Cardiac muscle cell (in vitro differentiated cells and primary cell): ENCODE results near the gene TIMM21. TPM values are rescaled to one million over a fixed set of nuclear protein-coding genes. Genes with fewer than 3 reads are reported as not detected.

Source experiments
- DNase-seq, 2 donors: peaks; one replicate each; pipeline versions ENCODE4 v3.0.0 to v3.0.0-alpha.2; 2010 to 2017; ENCODE audit warnings: low read depth in 1 of 2, low spot score in 1 of 2
- H3K27ac ChIP-seq: fragments of 200-600 bp; sonication (generic); 2 replicates; pipeline ENCODE4 v1.5.1; 2016
- H3K27me3 ChIP-seq: fragments of 200-600 bp; sonication (generic); 2 replicates; pipeline ENCODE4 v1.6.0; 2016; ENCODE audit warnings: control low read depth
- H3K36me3 ChIP-seq: fragments of 200-600 bp; sonication (generic); 2 replicates; pipeline ENCODE4 v1.5.1; 2016; ENCODE audit warnings: control low read depth
- H3K4me1 ChIP-seq: fragments of 200-600 bp; sonication (generic); 2 replicates; pipeline ENCODE4 v1.8.1; 2017; ENCODE audit warnings: low read depth, mild to moderate bottlenecking, mixed run types
- H3K4me3 ChIP-seq: fragments of 200-600 bp; sonication (generic); 2 replicates; pipeline ENCODE4 v1.5.1; 2016; ENCODE audit warnings: mild to moderate bottlenecking
- H3K9me3 ChIP-seq: fragments of 200-600 bp; sonication (generic); 2 replicates; pipeline ENCODE4 v1.5.1; 2017; ENCODE audit warnings: low read depth, mild to moderate bottlenecking, control low read depth
- polyA plus RNA-seq: library from polyadenylated mRNA; unstranded; fragments of >200 nt; fragmentation: Nextera tagmentation; extraction: Ambion mirVana; gene quantifications from 2 replicates; pipeline ENCODE4 v1.2.1, GENCODE V29; 2016
- total RNA-seq: library from RNA; depleted of rRNA; stranded (reverse); fragments of >200 nt; gene quantifications from 2 replicates; pipeline ENCODE4 v1.2.3, GENCODE V29; 2016
- TF ChIP-seq, protein P1 (sequence below): IDR thresholded peaks from 2 replicates; pipeline ENCODE4 v1.5.1; 2012; ENCODE audit warnings: low read depth, mild to moderate bottlenecking, low read length

TIMM21 gene
- total and polyA plus RNA-seq, 2 experiments from 2014 or later = 30.9 to 147 TPM

GRCh38 chr18:74139411-74139810 lies 8.9 kb upstream of the TIMM21 start:
- H3K9me3 ChIP-seq = no peaks in the 10 kb centered on the region
- DNase-seq = no peak
- H3K36me3 ChIP-seq = no peaks in the 10 kb centered on the region
- no peak overlapping the region for H3K4me3 ChIP-seq
- TF ChIP-seq, protein P1, sequence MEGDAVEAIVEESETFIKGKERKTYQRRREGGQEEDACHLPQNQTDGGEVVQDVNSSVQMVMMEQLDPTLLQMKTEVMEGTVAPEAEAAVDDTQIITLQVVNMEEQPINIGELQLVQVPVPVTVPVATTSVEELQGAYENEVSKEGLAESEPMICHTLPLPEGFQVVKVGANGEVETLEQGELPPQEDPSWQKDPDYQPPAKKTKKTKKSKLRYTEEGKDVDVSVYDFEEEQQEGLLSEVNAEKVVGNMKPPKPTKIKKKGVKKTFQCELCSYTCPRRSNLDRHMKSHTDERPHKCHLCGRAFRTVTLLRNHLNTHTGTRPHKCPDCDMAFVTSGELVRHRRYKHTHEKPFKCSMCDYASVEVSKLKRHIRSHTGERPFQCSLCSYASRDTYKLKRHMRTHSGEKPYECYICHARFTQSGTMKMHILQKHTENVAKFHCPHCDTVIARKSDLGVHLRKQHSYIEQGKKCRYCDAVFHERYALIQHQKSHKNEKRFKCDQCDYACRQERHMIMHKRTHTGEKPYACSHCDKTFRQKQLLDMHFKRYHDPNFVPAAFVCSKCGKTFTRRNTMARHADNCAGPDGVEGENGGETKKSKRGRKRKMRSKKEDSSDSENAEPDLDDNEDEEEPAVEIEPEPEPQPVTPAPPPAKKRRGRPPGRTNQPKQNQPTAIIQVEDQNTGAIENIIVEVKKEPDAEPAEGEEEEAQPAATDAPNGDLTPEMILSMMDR = no peak
- no peak overlapping the region for H3K27ac ChIP-seq
- H3K27me3 ChIP-seq = no peaks in the 10 kb centered on the region
- H3K4me1 ChIP-seq = peaks cover 2% of the 10 kb centered on the region

DNA sequence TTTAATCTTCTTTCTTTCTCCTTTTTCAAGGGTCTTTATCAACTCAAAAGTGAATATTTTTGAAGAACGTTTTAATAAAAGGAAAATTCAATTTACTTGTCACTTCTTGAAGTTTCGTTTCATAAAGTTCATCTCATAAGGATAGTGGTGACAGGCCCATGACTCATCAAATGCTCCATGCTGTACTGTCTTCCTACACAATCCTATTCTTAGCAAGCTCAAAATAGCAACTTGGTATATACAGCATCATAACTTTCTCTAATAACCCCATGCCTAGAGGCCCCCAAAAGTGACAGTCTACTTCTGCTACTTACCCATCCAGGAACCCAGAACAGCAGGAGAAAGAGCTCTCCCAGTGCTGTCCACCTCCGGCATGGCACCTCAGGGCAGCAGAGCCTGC lies 8.4 kb upstream of the TIMM21 start:
- no peak overlapping the region for H3K27ac ChIP-seq
- peaks cover 2% of the 10 kb centered on the region for H3K4me1 ChIP-seq
- no peaks in the 10 kb centered on the region for H3K9me3 ChIP-seq
- H3K27me3 ChIP-seq = peaks cover 4% of the 10 kb centered on the region
- no peak overlapping the region for H3K4me3 ChIP-seq
- DNase-seq = peak in 1 of 2 donors; percentile 43
- H3K36me3 ChIP-seq = no peaks in the 10 kb centered on the region
- TF ChIP-seq, protein P1 = no peak

GRCh38 chr18:74140582-74140981 lies 7.7 kb upstream of the TIMM21 start:
- no peaks in the 10 kb centered on the region for H3K9me3 ChIP-seq
- TF ChIP-seq, protein P1 = no peak
- no peak for DNase-seq
- H3K27ac ChIP-seq = no peak overlapping the region
- H3K36me3 ChIP-seq = no peaks in the 10 kb centered on the region
- no peak overlapping the region for H3K4me3 ChIP-seq
- peaks cover 6% of the 10 kb centered on the region for H3K27me3 ChIP-seq
- peaks cover 2% of the 10 kb centered on the region for H3K4me1 ChIP-seq

DNA sequence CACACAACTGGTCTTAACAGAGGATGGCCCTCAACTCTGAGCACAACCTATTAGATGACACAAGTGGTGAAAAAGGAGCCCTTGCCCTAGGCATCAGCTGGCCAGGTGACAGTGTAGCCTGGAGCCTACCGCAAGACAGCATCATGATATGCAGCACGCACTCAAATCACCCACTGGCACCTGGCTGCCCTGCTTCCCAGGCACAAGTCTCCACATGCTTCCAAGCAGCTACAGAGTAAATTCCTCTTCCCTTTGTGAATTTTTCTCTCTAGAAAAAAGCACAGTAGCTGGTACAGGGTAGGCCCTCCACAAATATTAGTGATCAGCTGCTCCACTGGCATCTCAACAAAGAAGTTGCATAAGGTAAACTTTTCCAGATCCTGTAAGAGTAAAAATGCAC lies 6.7 kb upstream of the TIMM21 start:
- TF ChIP-seq, protein P1 = no peak
- Histone ChIP-seq H3K27ac (no peak overlapping the region), H3K27me3 (peaks cover 6% of the 10 kb centered on the region), H3K9me3 (no peaks in the 10 kb centered on the region), H3K4me1 (peaks cover 2% of the 10 kb centered on the region), H3K36me3 (no peaks in the 10 kb centered on the region), H3K4me3 (no peak overlapping the region)
- DNase-seq = no peak

DNA sequence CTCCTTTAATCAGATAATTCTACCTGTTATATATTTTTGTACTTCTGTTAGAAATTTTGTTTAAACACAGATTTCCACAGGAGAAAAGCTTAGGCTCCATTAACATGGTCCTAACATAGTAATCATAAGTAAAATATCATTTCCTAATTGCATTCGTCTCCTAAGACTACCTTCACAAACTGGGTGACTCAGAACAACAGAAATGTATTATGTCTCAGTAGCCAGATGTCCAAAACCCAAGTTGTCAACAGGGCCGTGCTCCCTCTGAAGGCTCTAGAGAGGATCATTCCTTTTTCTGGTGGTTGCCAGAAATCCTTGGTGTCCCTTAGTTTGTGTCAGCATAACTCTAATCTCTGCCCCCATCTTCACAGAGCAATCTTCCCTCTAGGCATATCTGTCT lies 6.1 kb upstream of the TIMM21 start:
- Histone ChIP-seq H3K9me3 (no peaks in the 10 kb centered on the region), H3K27me3 (peaks cover 6% of the 10 kb centered on the region), H3K27ac (no peak overlapping the region), H3K4me3 (no peak overlapping the region), H3K36me3 (no peaks in the 10 kb centered on the region), H3K4me1 (peaks cover 2% of the 10 kb centered on the region)
- TF ChIP-seq, protein P1 = no peak
- no peak for DNase-seq

- TF ChIP-seq, protein P1 = no peak
- H3K4me3 ChIP-seq = peak overlapping the region; percentile 86
- H3K27me3 ChIP-seq = peaks cover 6% of the 10 kb centered on the region
- no peaks in the 10 kb centered on the region for H3K9me3 ChIP-seq
- DNase-seq = no peak
- H3K36me3 ChIP-seq = no peaks in the 10 kb centered on the region
- no peak overlapping the region for H3K27ac ChIP-seq
- H3K4me1 ChIP-seq = peaks cover 12% of the 10 kb centered on the region
Observed at GRCh38 chr18:74146756-74147155, 1.6 kb upstream of the TIMM21 start.
